Mesothelial cell of epicardium (in vitro differentiated cells): ENCODE data around the gene ZPR1. TPM values are rescaled to one million over a fixed set of nuclear protein-coding genes. Genes with fewer than 3 reads are reported as not detected.

Source experiments
- DNase-seq, 2 experiments: peaks; one replicate each; pipeline ENCODE4 v3.0.0; 2021; ENCODE audit warnings: low spot score in 2 of 2; ENCODE audit not compliant: unreplicated experiment in 2 of 2
- H3K27ac Mint-ChIP-seq: 2 replicates; pipeline ENCODE4 v1.8.0; 2021; ENCODE audit warnings: mixed read lengths
- H3K27me3 Mint-ChIP-seq: 2 replicates; pipeline ENCODE4 v1.8.0; 2021; ENCODE audit warnings: low read depth, mixed read lengths
- H3K36me3 Mint-ChIP-seq: 2 replicates; pipeline ENCODE4 v1.8.0; 2021; ENCODE audit warnings: mixed read lengths
- H3K4me1 Mint-ChIP-seq: 2 replicates; pipeline ENCODE4 v1.8.0; 2021; ENCODE audit warnings: mixed read lengths
- H3K4me3 Mint-ChIP-seq: 2 replicates; pipeline ENCODE4 v1.8.0; 2021; ENCODE audit warnings: mild to moderate bottlenecking, moderate library complexity, mixed read lengths
- H3K9me3 Mint-ChIP-seq: 2 replicates; pipeline ENCODE4 v1.8.0; 2021; ENCODE audit warnings: mixed read lengths
- CTCF ChIP-seq: fragments of 200-600 bp; sonication (generic); IDR thresholded peaks from one replicate; pipeline ENCODE4 v1.5.0; 2021; ENCODE audit warnings: antibody characterized with exemption; ENCODE audit not compliant: unreplicated experiment
- total RNA-seq: library from RNA; stranded (reverse); gene quantifications from 3 replicates; pipeline ENCODE4 v1.2.1, GENCODE V29; 2021

The ZPR1 gene
- total RNA-seq, 1 donor from 2014 or later = 40.9 TPM

DNA sequence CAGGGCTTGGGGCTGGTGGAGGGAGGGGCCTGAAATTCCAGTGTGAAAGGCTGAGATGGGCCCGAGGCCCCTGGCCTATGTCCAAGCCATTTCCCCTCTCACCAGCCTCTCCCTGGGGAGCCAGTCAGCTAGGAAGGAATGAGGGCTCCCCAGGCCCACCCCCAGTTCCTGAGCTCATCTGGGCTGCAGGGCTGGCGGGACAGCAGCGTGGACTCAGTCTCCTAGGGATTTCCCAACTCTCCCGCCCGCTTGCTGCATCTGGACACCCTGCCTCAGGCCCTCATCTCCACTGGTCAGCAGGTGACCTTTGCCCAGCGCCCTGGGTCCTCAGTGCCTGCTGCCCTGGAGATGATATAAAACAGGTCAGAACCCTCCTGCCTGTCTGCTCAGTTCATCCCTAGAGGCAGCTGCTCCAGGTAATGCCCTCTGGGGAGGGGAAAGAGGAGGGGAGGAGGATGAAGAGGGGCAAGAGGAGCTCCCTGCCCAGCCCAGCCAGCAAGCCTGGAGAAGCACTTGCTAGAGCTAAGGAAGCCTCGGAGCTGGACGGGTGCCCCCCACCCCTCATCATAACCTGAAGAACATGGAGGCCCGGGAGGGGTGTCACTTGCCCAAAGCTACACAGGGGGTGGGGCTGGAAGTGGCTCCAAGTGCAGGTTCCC lies 41.8 kb upstream of the ZPR1 start, which contains the start of gene APOC3:
APOC3 (plus strand) TSS at position 383 of the 659 bp plus-strand sequence. CDS start 676 bp downstream, outside the sequence.
- Mint-ChIP-seq H3K4me3 (no peak within 1 kb of the TSS), H3K27me3 (no peaks in the 10 kb centered on the region), H3K9me3 (no peaks in the 10 kb centered on the region), H3K27ac (no peak within 1 kb of the TSS), H3K4me1 (peaks cover 14% of the 10 kb centered on the region), H3K36me3 (no peaks in the 10 kb centered on the region)
- DNase-seq = no peak
- TF ChIP-seq CTCF = no peak

- Mint-ChIP-seq H3K27me3 (no peaks in the 10 kb centered on the region), H3K4me3 (no peak overlapping the region), H3K9me3 (no peaks in the 10 kb centered on the region), H3K36me3 (no peaks in the 10 kb centered on the region), H3K4me1 (peaks cover 14% of the 10 kb centered on the region), H3K27ac (no peak overlapping the region)
- TF ChIP-seq CTCF = no peak
- DNase-seq = no peak
Observed at GRCh38 chr11:116828632-116829524, 41.1 kb upstream of the ZPR1 start.

GRCh38 chr11:116827461-116827860 lies 39.6 kb upstream of the ZPR1 start:
- H3K4me3 Mint-ChIP-seq = no peak overlapping the region
- no peak for TF ChIP-seq CTCF
- no peaks in the 10 kb centered on the region for H3K27me3 Mint-ChIP-seq
- no peaks in the 10 kb centered on the region for H3K36me3 Mint-ChIP-seq
- H3K9me3 Mint-ChIP-seq = no peaks in the 10 kb centered on the region
- peaks cover 14% of the 10 kb centered on the region for H3K4me1 Mint-ChIP-seq
- DNase-seq = no peak
- no peak overlapping the region for H3K27ac Mint-ChIP-seq

DNA sequence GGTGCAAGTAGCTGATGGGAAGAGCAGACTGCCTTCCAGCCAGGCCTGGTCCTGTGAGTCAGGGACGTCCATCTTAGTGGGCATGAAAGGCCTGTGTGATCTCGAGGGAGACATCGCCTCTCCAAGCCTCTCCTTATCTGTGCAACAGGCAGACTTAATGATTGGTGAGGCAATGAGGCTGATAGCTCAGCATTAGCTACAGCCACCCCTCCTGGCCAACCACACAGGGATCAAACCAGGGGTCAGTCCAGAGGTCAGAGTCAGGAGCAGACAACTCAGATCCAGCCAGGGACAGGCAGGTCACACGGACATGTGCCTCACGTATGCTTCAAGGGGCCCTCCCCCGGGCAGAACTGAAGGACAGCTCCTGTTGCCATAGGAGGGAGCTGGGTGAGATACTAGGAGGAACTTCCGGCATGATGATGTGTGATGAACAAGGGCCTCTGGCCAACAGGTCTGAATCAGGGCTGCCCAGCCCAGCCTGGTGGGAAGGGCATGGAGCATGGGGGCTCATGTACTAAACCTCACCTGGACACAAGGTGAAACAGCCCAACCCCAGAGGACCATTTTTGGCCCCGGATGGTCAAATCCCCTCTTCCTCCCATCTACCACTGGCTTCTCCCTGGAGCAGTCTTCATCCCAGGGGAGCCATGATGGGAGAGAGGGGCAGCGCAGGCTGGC lies 39.1 kb upstream of the ZPR1 start:
- TF ChIP-seq CTCF = no peak
- peaks cover 14% of the 10 kb centered on the region for H3K4me1 Mint-ChIP-seq
- H3K27ac Mint-ChIP-seq = no peak overlapping the region
- H3K36me3 Mint-ChIP-seq = no peaks in the 10 kb centered on the region
- no peak for DNase-seq
- H3K9me3 Mint-ChIP-seq = no peaks in the 10 kb centered on the region
- H3K27me3 Mint-ChIP-seq = no peaks in the 10 kb centered on the region
- no peak overlapping the region for H3K4me3 Mint-ChIP-seq

DNA sequence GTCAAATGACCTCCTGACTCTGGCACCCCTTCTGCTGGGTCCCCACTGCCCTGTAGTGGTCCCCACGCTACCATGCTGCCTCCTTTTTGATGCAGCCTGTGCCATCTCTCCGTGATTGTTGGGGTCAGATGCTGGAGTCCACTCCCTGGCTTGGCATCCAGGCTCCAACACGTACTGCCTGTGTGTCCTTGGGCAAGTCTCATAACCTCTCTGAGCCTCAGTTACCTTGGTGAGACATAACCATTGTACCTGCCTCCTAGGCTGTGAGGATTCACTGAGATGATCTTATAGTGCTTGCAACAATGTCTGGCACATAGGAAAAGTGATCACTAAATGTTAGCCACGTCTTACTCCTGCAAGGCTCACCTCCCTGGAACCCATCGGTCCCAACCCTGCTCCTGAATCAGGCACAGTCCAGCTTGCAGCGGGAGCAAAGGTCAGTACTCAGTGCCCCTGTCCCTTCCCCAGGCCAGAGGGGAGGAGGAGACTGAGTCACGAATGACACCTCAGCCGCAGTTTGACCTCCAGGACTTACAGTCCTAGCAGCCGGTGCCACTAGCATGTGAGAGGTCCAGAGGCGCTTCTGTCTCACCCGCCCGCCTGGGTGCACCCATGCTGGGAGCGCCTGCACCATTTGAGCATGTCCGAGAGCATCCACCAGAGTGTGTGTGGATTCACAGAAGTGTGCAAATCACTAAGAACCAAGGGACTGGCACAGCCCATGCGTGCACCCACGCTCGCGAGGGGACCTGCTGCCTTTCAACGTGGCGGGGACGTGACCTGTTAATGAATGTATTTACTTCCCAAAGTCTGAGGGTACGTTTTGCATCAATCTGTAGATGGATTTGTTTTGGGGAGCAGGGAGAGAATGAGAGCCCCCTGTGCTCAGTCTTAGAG lies 38.3 kb upstream of the ZPR1 start:
- no peaks in the 10 kb centered on the region for H3K27me3 Mint-ChIP-seq
- no peaks in the 10 kb centered on the region for H3K36me3 Mint-ChIP-seq
- H3K4me3 Mint-ChIP-seq = no peak overlapping the region
- no peak for DNase-seq
- no peak overlapping the region for H3K27ac Mint-ChIP-seq
- no peaks in the 10 kb centered on the region for H3K9me3 Mint-ChIP-seq
- TF ChIP-seq CTCF = no peak
- H3K4me1 Mint-ChIP-seq = peaks cover 14% of the 10 kb centered on the region
